Glutamatergic neuron (in vitro differentiated cells): ENCODE results near the gene AGPAT3. TPM values are rescaled to one million over a fixed set of nuclear protein-coding genes. Genes with fewer than 3 reads are reported as not detected.

ENCODE experiments used
- DNase-seq: peaks from one replicate; pipeline ENCODE4 v3.0.0; 2022
- H3K27ac Mint-ChIP-seq: one replicate; pipeline ENCODE4 v1.8.0; 2020; ENCODE audit warnings: mild to moderate bottlenecking, mixed read lengths, inconsistent platforms; ENCODE audit not compliant: unreplicated experiment
- H3K27me3 Mint-ChIP-seq: one replicate; pipeline ENCODE4 v1.8.0; 2020; ENCODE audit warnings: mild to moderate bottlenecking, moderate library complexity, mixed read lengths, inconsistent platforms; ENCODE audit not compliant: unreplicated experiment
- H3K36me3 Mint-ChIP-seq: one replicate; pipeline ENCODE4 v1.8.0; 2020; ENCODE audit warnings: mild to moderate bottlenecking, mixed read lengths, inconsistent platforms; ENCODE audit not compliant: unreplicated experiment
- H3K4me1 Mint-ChIP-seq: one replicate; pipeline ENCODE4 v1.8.0; 2020; ENCODE audit warnings: mild to moderate bottlenecking, low read depth, mixed read lengths, inconsistent platforms; ENCODE audit not compliant: unreplicated experiment
- H3K4me3 Mint-ChIP-seq: one replicate; pipeline ENCODE4 v1.8.0; 2020; ENCODE audit warnings: mild to moderate bottlenecking, mixed read lengths, inconsistent platforms; ENCODE audit not compliant: unreplicated experiment
- H3K9me3 Mint-ChIP-seq: one replicate; pipeline ENCODE4 v1.8.0; 2020; ENCODE audit warnings: mild to moderate bottlenecking, moderate library complexity, mixed read lengths, inconsistent platforms; ENCODE audit not compliant: unreplicated experiment
- CTCF ChIP-seq: fragments of 200-600 bp; sonication (generic); IDR thresholded peaks from one replicate; pipeline ENCODE4 v1.5.0; 2021; ENCODE audit not compliant: partially characterized antibody, unreplicated experiment
- total RNA-seq: library from RNA; stranded (reverse); fragmentation: NEBNext Ultra II Directional; extraction: Animal tissue kit (Norgen Biotek cat#: 25700); gene quantifications from one replicate; pipeline ENCODE4 v1.2.1, GENCODE V29; 2021; ENCODE audit not compliant: unreplicated experiment

Gene AGPAT3
- total RNA-seq, 1 donor from 2014 or later, result 12.6 TPM

- TF ChIP-seq CTCF, result no peak
- peaks cover 2% of the 10 kb centered on the region for H3K27me3 Mint-ChIP-seq
- H3K27ac Mint-ChIP-seq, result no peak overlapping the region
- no peaks in the 10 kb centered on the region for H3K36me3 Mint-ChIP-seq
- peaks cover 2% of the 10 kb centered on the region for H3K9me3 Mint-ChIP-seq
- no peak overlapping the region for H3K4me3 Mint-ChIP-seq
- peaks cover 9% of the 10 kb centered on the region for H3K4me1 Mint-ChIP-seq
- no peak for DNase-seq
Measured at GRCh38 chr21:43911015-43911934, 46.3 kb downstream of the AGPAT3 start.

- DNase-seq, result no peak
- Mint-ChIP-seq H3K36me3 (no peaks in the 10 kb centered on the region), H3K27me3 (peaks cover 2% of the 10 kb centered on the region), H3K4me3 (no peak overlapping the region), H3K4me1 (peaks cover 9% of the 10 kb centered on the region), H3K27ac (no peak overlapping the region), H3K9me3 (peaks cover 2% of the 10 kb centered on the region)
- no peak for TF ChIP-seq CTCF
Measured at GRCh38 chr21:43911935-43912487, 47.0 kb downstream of the AGPAT3 start.

- Mint-ChIP-seq H3K4me1 (peaks cover 11% of the 10 kb centered on the region), H3K27me3 (no peaks in the 10 kb centered on the region), H3K36me3 (no peaks in the 10 kb centered on the region), H3K9me3 (peaks cover 2% of the 10 kb centered on the region), H3K4me3 (no peak overlapping the region), H3K27ac (no peak overlapping the region)
- TF ChIP-seq CTCF, result no peak
- DNase-seq, result no peak
Measured at GRCh38 chr21:43912500-43912899, 47.5 kb downstream of the AGPAT3 start.

GRCh38 chr21:43912910-43913309 lies 47.9 kb downstream of the AGPAT3 start:
- H3K9me3 Mint-ChIP-seq, result no peaks in the 10 kb centered on the region
- H3K36me3 Mint-ChIP-seq, result no peaks in the 10 kb centered on the region
- TF ChIP-seq CTCF, result no peak
- H3K4me1 Mint-ChIP-seq, result peaks cover 11% of the 10 kb centered on the region
- H3K27ac Mint-ChIP-seq, result no peak overlapping the region
- DNase-seq, result no peak
- no peak overlapping the region for H3K4me3 Mint-ChIP-seq
- H3K27me3 Mint-ChIP-seq, result no peaks in the 10 kb centered on the region

- no peak for TF ChIP-seq CTCF
- H3K4me3 Mint-ChIP-seq, result no peak overlapping the region
- no peaks in the 10 kb centered on the region for H3K27me3 Mint-ChIP-seq
- H3K9me3 Mint-ChIP-seq, result no peaks in the 10 kb centered on the region
- DNase-seq, result no peak
- H3K4me1 Mint-ChIP-seq, result peaks cover 11% of the 10 kb centered on the region
- no peak overlapping the region for H3K27ac Mint-ChIP-seq
- no peaks in the 10 kb centered on the region for H3K36me3 Mint-ChIP-seq
Measured at GRCh38 chr21:43913928-43914327, 48.9 kb downstream of the AGPAT3 start.
